Measurements from ENCODE around the gene PDZD8. TPM values are rescaled to one million over a fixed set of nuclear protein-coding genes. Genes with fewer than 3 reads are reported as not detected.

The PDZD8 gene
- total RNA-seq, 4 donors from 2014 or later = 29.6 to 60.1 (median 42.4) TPM

- ATAC-seq (ENCODE audit: low FRiP score) (no peak), DNase-seq (ENCODE audit: low spot score) (no peak)
- TF ChIP-seq, protein P1, sequence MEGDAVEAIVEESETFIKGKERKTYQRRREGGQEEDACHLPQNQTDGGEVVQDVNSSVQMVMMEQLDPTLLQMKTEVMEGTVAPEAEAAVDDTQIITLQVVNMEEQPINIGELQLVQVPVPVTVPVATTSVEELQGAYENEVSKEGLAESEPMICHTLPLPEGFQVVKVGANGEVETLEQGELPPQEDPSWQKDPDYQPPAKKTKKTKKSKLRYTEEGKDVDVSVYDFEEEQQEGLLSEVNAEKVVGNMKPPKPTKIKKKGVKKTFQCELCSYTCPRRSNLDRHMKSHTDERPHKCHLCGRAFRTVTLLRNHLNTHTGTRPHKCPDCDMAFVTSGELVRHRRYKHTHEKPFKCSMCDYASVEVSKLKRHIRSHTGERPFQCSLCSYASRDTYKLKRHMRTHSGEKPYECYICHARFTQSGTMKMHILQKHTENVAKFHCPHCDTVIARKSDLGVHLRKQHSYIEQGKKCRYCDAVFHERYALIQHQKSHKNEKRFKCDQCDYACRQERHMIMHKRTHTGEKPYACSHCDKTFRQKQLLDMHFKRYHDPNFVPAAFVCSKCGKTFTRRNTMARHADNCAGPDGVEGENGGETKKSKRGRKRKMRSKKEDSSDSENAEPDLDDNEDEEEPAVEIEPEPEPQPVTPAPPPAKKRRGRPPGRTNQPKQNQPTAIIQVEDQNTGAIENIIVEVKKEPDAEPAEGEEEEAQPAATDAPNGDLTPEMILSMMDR (IDR thresholded peaks at IDR 0.05) = no peak
Observed at GRCh38 chr10:117350909-117351308, 24.3 kb downstream of the PDZD8 start.

DNA sequence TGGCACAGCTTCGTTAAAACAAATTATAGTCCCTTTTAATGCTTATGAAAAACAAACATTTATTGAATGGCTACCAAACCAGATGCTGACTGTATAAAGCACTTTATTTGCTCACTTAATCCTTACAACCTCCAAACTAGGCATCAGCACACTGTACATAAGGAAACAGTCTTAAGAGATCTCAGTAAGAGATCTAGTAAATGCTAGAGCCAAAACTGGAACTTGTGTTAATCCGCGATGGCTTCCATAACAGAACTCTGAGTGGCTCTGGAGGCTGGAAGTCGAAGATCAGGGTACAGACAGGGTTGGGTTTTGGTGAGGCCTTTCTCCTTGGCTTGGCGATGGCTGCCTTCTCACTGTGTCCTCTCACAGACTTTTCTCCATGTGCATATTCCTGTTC is 27.0 kb downstream of the PDZD8 start:
- TF ChIP-seq, protein P1 (IDR thresholded peaks at IDR 0.05) = no peak
- no peak for ATAC-seq (ENCODE audit: low FRiP score)
- no peak for DNase-seq (ENCODE audit: low spot score)

GRCh38 chr10:117346574-117346973 is 28.7 kb downstream of the PDZD8 start:
- ATAC-seq (ENCODE audit: low FRiP score) (no peak), DNase-seq (ENCODE audit: low spot score) (no peak)
- TF ChIP-seq, protein P1 (IDR thresholded peaks at IDR 0.05) = no peak

GRCh38 chr10:117345143-117345542 is 30.1 kb downstream of the PDZD8 start:
- DNase-seq (ENCODE audit: low spot score) (no peak), ATAC-seq (ENCODE audit: low FRiP score) (no peak)
- TF ChIP-seq, protein P1 (IDR thresholded peaks at IDR 0.05) = no peak

GRCh38 chr10:117342641-117343040 is 32.6 kb downstream of the PDZD8 start:
- ATAC-seq (ENCODE audit: low FRiP score) (peak; percentile 66), DNase-seq (ENCODE audit: low spot score) (no peak)
- TF ChIP-seq, protein P1 (IDR thresholded peaks at IDR 0.05) = no peak

DNA sequence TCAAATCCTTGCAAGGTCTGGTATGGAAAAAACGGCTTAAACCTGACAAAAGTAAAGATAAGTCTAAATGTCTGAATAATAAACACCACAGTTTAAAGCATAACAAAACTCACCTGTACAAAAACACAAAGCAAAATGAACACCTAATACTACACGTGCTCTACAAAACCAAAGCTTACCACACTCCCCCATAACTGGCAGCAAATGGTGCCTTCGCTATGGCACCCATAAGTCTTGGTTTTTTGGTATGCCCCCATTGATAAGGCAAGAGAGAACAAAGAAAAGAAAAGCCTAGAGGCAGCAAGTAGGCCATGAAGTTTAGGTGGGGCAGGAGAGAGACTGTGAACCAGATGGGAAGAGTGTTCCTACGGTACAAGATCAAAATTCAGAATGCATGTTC is 34.2 kb downstream of the PDZD8 start:
- ATAC-seq (ENCODE audit: low FRiP score) (no peak), DNase-seq (ENCODE audit: low spot score) (no peak)
- TF ChIP-seq, protein P1 (IDR thresholded peaks at IDR 0.05) = no peak

GRCh38 chr10:117339979-117340378 is 35.3 kb downstream of the PDZD8 start:
- DNase-seq (ENCODE audit: low spot score) (no peak), ATAC-seq (ENCODE audit: low FRiP score) (no peak)
- TF ChIP-seq, protein P1 (IDR thresholded peaks at IDR 0.05) = no peak

All from omental fat pad (tissue), 4 donors.